GM19043 (cell line): ENCODE results near the gene BATF.

Experiments
- ATAC-seq: cut with Tn5 transposase; IDR thresholded peaks from one replicate; pipeline ENCODE4 v1.9.1; 2021; ENCODE audit warnings: low read depth; ENCODE audit not compliant: unreplicated experiment

The BATF gene

DNA sequence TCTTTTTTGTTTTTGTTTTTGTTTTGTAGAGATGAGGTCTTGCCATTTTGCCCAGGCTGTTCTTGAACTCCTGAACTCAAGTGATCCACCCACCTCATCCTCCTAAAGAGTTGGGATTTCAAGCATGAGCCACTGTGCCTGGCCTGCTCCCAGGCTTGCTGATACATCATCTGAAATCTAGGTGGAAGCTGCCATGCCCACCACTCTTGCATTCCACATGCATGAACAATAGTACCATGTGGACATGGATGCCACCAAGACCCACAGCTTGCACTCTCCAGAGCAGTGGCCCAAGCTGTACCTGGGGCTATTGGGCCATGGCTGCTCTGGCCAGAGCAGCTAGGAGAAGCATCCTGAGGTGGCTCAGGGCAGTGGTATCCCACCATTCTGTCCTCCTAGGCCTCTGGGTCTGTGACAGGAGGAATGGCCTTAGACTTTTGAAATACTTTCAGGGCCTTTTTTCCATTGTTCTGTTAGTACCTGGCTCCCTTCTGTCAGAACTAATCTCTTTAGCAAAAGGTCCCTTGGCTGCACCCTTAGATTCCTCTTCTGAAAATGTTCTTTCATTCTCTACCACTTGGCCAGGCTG is 69.8 kb downstream of the BATF start:
- no peak for ATAC-seq

DNA sequence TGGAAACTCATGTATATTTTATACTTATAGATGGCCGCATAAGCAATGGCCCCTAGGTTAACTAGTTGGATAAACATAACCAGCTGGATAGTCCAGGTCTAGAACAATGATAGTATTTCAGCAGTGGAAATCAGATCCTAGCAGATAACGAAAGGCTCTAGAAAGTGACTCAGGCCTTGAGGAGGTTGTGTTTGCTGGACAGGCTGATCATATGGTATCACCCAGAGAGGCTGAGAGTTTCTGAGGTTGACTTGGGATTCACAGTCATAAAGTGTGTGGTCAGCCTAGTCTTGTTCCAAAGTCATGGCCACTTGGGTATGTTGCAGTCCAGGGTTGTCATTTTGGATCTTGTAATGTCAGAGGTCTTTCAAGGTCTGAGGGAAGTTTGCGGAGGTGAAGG is 73.0 kb downstream of the BATF start:
- ATAC-seq: no peak
